SIG-M5 treated with dmso at 0.1 percent for 504 hours (cell line): ENCODE data around the gene OR2A12.
"Not testable (repeated sequence)": the region's sequence is repeated elsewhere in the genome, so short reads cannot be mapped to it uniquely, and the experiment has no call there.

Experiments
- DNase-seq: peaks from one replicate; lab custom pipeline; 2025; ENCODE audit not compliant: unreplicated experiment; lab: John Stamatoyannopoulos, UW

The OR2A12 gene

GRCh38 chr7:144118341-144118740 lies 32.3 kb downstream of the OR2A12 start:
- DNase-seq: no peak

- DNase-seq: no peak
Measured at GRCh38 chr7:144122876-144123275, 36.8 kb downstream of the OR2A12 start, which contains the start of gene OR2A14. Gene OR2A14, plus strand, starts transcription at chr7:144123176. Its CDS starts 5,937 bp downstream, at chr7:144129113.

- DNase-seq: peak; percentile 51
Measured at GRCh38 chr7:144127714-144128334, 41.7 kb downstream of the OR2A12 start.

GRCh38 chr7:144129601-144130000 lies 43.5 kb downstream of the OR2A12 start:
- not testable (repeated sequence) for DNase-seq

GRCh38 chr7:144130730-144131129 lies 44.7 kb downstream of the OR2A12 start:
- DNase-seq: no peak

GRCh38 chr7:144132262-144132661 lies 46.2 kb downstream of the OR2A12 start:
- no peak for DNase-seq

GRCh38 chr7:144133307-144133706 lies 47.2 kb downstream of the OR2A12 start:
- no peak for DNase-seq

GRCh38 chr7:144134116-144134515 lies 48.0 kb downstream of the OR2A12 start:
- DNase-seq: no peak

GRCh38 chr7:144137501-144137900 lies 51.4 kb downstream of the OR2A12 start:
- DNase-seq: no peak

GRCh38 chr7:144142187-144142586 lies 56.1 kb downstream of the OR2A12 start:
- DNase-seq: no peak

- DNase-seq: no peak
Measured at GRCh38 chr7:144144426-144144825, 58.3 kb downstream of the OR2A12 start.

- DNase-seq: no peak
Measured at GRCh38 chr7:144148224-144148827, 62.2 kb downstream of the OR2A12 start.
